ENCODE measurements around the gene MYO15B. TPM values are rescaled to one million over a fixed set of nuclear protein-coding genes. Genes with fewer than 3 reads are reported as not detected.

The MYO15B gene
- total RNA-seq, 1 experiment from 2014 or later = 26.5 TPM

GRCh38 chr17:75650874-75651273, 63.3 kb downstream of the MYO15B start:
- ATAC-seq = no peak
- Histone ChIP-seq H3K4me3 (ENCODE audit: low read depth in 2 of 2, low read length in 2 of 2) (no peak overlapping the region), H3K27me3 (ENCODE audit: control insufficient read depth, insufficient read depth, low read length) (no peaks in the 10 kb centered on the region), H3K36me3 (ENCODE audit: control insufficient read depth, insufficient read depth, low read length) (no peaks in the 10 kb centered on the region), H3K9me3 (ENCODE audit: control insufficient read depth, insufficient read depth, low read depth, low read length) (no peaks in the 10 kb centered on the region), H3K27ac (ENCODE audit: low read length) (no peak overlapping the region), H3K4me1 (ENCODE audit: control insufficient read depth, insufficient read depth, low read length) (no peaks in the 10 kb centered on the region; the same call in 1 of the 2 replicates)
- in situ Hi-C loops (cut with HindIII; ENCODE audit: low pct_unique_long_range_greater_than_20kb, low sequenced_read_pairs) (no loop called here), intact Hi-C loops (cut with micrococcal nuclease; ENCODE audit: unreplicated experiment) (no loop called here)
- ChIA-PET POLR2A (no interaction called here), CTCF (interaction anchor here (0.6 kb wide), 1 partner anchor 14 kb away, joined by 3 read pairs; no protein-coding TSS in a partner anchor)
- BruUV-seq (replicated peaks) = no TSS peak
- TF ChIP-seq POLR2AphosphoS5 (IDR thresholded peaks at IDR 0.05; ENCODE audit: low read depth, low read length) (no peak), TCF7L2 (IDR thresholded peaks at IDR 0.05; ENCODE audit: low read depth, low read length) (no peak), REST (IDR thresholded peaks at IDR 0.05; ENCODE audit: insufficient read depth in 1 of 2, low read depth in 2 of 2, low read length in 1 of 2) (no peak), CTCF (IDR thresholded peaks at IDR 0.05) (no peak), SIN3A (IDR thresholded peaks at IDR 0.05; ENCODE audit: borderline replicate concordance, insufficient read depth, low read depth, low read length) (no peak)
- no peak for DNase-seq (ENCODE audit: low read depth, low spot score)

DNA sequence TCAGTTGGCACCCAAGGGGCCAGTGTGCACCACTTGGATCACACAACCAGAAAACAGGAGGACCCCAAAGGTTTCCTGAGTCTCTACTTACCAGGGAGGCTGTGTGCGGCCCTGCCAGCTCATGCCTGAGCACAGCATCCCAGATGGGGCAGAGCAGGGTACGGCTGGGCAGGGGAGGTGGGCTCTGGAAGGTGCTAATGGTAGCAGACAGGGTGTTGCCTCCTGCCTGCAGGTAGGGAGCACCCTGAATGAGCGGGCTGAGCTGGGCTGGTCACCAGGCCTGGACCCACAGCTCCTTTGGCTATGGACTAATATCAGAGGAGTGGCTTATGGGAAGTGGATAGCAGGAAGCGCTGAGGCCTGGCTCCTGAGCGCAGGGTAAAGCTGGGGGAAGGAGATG, 64.7 kb downstream of the MYO15B start:
- Histone ChIP-seq H3K4me1 (ENCODE audit: control insufficient read depth, insufficient read depth, low read length) (no peaks in the 10 kb centered on the region), H3K27ac (ENCODE audit: low read length) (no peak overlapping the region), H3K36me3 (ENCODE audit: control insufficient read depth, insufficient read depth, low read length) (no peaks in the 10 kb centered on the region), H3K27me3 (ENCODE audit: control insufficient read depth, insufficient read depth, low read length) (no peaks in the 10 kb centered on the region), H3K4me3 (ENCODE audit: low read depth in 2 of 2, low read length in 2 of 2) (no peak overlapping the region), H3K9me3 (ENCODE audit: control insufficient read depth, insufficient read depth, low read depth, low read length) (no peaks in the 10 kb centered on the region)
- intact Hi-C loops (cut with micrococcal nuclease; ENCODE audit: unreplicated experiment) = no loop called here
- DNase-seq (ENCODE audit: low read depth, low spot score) (no peak), ATAC-seq (no peak)
- TF ChIP-seq REST (IDR thresholded peaks at IDR 0.05; ENCODE audit: insufficient read depth in 1 of 2, low read depth in 2 of 2, low read length in 1 of 2) (no peak), TCF7L2 (IDR thresholded peaks at IDR 0.05; ENCODE audit: low read depth, low read length) (no peak), SIN3A (IDR thresholded peaks at IDR 0.05; ENCODE audit: borderline replicate concordance, insufficient read depth, low read depth, low read length) (no peak), POLR2AphosphoS5 (IDR thresholded peaks at IDR 0.05; ENCODE audit: low read depth, low read length) (no peak), CTCF (IDR thresholded peaks at IDR 0.05) (no peak)
- no TSS peak for BruUV-seq (replicated peaks)
- ChIA-PET POLR2A (no interaction called here), CTCF (interaction anchor here (2.7 to 3.5 kb wide), 2 partner anchors 19 to 96 kb away, joined by 17 to 45 read pairs; partner anchors contain the start of gene SMIM5)
- in situ Hi-C loops (cut with HindIII; ENCODE audit: low pct_unique_long_range_greater_than_20kb, low sequenced_read_pairs) = no loop called here

Data from Panc1 (cell line).